Stimulated activated effector memory CD8-positive, alpha-beta T cell treated with anti-CD3 and anti-CD28 coated beads, Interleukin-12 subunit alpha, Interleukin-12 subunit beta, amount 100 ng/mL, for 72 hours (primary cell): ENCODE measurements around the gene WNT7A.
A peak's percentile ranks its signal among the peaks of the same experiment; 100 is the strongest.

Experiments used
- ATAC-seq: fragments of 150-1000 bp; cut with Tn5 transposase; 2 replicates; pipeline ENCODE4 v1.10.0; 2021
- DNase-seq, 2 donors: peaks; one replicate each; pipeline ENCODE4 v3.0.0; 2021 to 2022; ENCODE audit warnings: low spot score in 2 of 2
- H3K27ac Mint-ChIP-seq: one replicate; pipeline ENCODE4 v1.8.0; 2022; ENCODE audit warnings: mild to moderate bottlenecking, mixed read lengths
- H3K36me3 Mint-ChIP-seq: one replicate; pipeline ENCODE4 v1.8.0; 2022; ENCODE audit warnings: mild to moderate bottlenecking, mixed read lengths
- H3K4me1 Mint-ChIP-seq: one replicate; pipeline ENCODE4 v1.8.0; 2022; ENCODE audit warnings: mixed read lengths
- H3K4me3 Mint-ChIP-seq: one replicate; pipeline ENCODE4 v1.8.0; 2022; ENCODE audit warnings: mild to moderate bottlenecking, mixed read lengths
- H3K9me3 Mint-ChIP-seq: one replicate; pipeline ENCODE4 v1.8.0; 2022; ENCODE audit warnings: mixed read lengths

WNT7A gene

GRCh38 chr3:13780432-13781176 is 99.3 kb downstream of the WNT7A start:
- H3K27ac Mint-ChIP-seq: no peak overlapping the region
- no peak for DNase-seq
- H3K9me3 Mint-ChIP-seq: no peaks in the 10 kb centered on the region
- H3K36me3 Mint-ChIP-seq: no peaks in the 10 kb centered on the region
- ATAC-seq: peak; percentile 9
- no peak overlapping the region for H3K4me3 Mint-ChIP-seq
- peaks cover 6% of the 10 kb centered on the region for H3K4me1 Mint-ChIP-seq

GRCh38 chr3:13776253-13777050 is 103.4 kb downstream of the WNT7A start:
- no peak overlapping the region for H3K27ac Mint-ChIP-seq
- DNase-seq: no peak

GRCh38 chr3:13772885-13773745 is 106.8 kb downstream of the WNT7A start:
- Mint-ChIP-seq H3K4me3 (no peak overlapping the region), H3K27ac (no peak overlapping the region), H3K36me3 (no peaks in the 10 kb centered on the region), H3K9me3 (no peaks in the 10 kb centered on the region), H3K4me1 (no peaks in the 10 kb centered on the region)
- DNase-seq (no peak), ATAC-seq (no peak)

More at GRCh38 chr3:13776253-13777050, 103.4 kb downstream of the WNT7A start:
- Mint-ChIP-seq H3K36me3 (no peaks in the 10 kb centered on the region), H3K9me3 (no peaks in the 10 kb centered on the region), H3K4me1 (no peaks in the 10 kb centered on the region), H3K4me3 (no peak overlapping the region)
- no peak for ATAC-seq

GRCh38 chr3:13772321-13772745 is 107.5 kb downstream of the WNT7A start:
- Mint-ChIP-seq H3K27ac (no peak overlapping the region), H3K9me3 (no peaks in the 10 kb centered on the region), H3K4me3 (no peak overlapping the region), H3K4me1 (no peaks in the 10 kb centered on the region), H3K36me3 (no peaks in the 10 kb centered on the region)
- peak; percentile 4 for ATAC-seq
- no peak for DNase-seq

GRCh38 chr3:13771496-13771895 is 108.4 kb downstream of the WNT7A start:
- Mint-ChIP-seq H3K27ac (no peak overlapping the region), H3K9me3 (no peaks in the 10 kb centered on the region), H3K4me1 (no peaks in the 10 kb centered on the region), H3K4me3 (no peak overlapping the region), H3K36me3 (no peaks in the 10 kb centered on the region)
- DNase-seq: no peak
- ATAC-seq: no peak

- H3K4me1 Mint-ChIP-seq: no peaks in the 10 kb centered on the region
- H3K4me3 Mint-ChIP-seq: no peak overlapping the region
- H3K27ac Mint-ChIP-seq: no peak overlapping the region
- no peaks in the 10 kb centered on the region for H3K9me3 Mint-ChIP-seq
- H3K36me3 Mint-ChIP-seq: no peaks in the 10 kb centered on the region
- ATAC-seq (no peak), DNase-seq (no peak)
Measured at GRCh38 chr3:13770170-13771169, 109.4 kb downstream of the WNT7A start.

GRCh38 chr3:13769422-13769821 is 110.4 kb downstream of the WNT7A start:
- H3K4me3 Mint-ChIP-seq: no peak overlapping the region
- no peaks in the 10 kb centered on the region for H3K4me1 Mint-ChIP-seq
- ATAC-seq (no peak), DNase-seq (no peak)
- H3K36me3 Mint-ChIP-seq: no peaks in the 10 kb centered on the region
- no peaks in the 10 kb centered on the region for H3K9me3 Mint-ChIP-seq
- H3K27ac Mint-ChIP-seq: no peak overlapping the region

- no peak for ATAC-seq
Measured at GRCh38 chr3:13768453-13768852, 111.4 kb downstream of the WNT7A start.

GRCh38 chr3:13767896-13768295 is 112.0 kb downstream of the WNT7A start:
- no peak for ATAC-seq
- no peaks in the 10 kb centered on the region for H3K36me3 Mint-ChIP-seq
- no peak for DNase-seq
- H3K27ac Mint-ChIP-seq: no peak overlapping the region
- no peaks in the 10 kb centered on the region for H3K9me3 Mint-ChIP-seq
- H3K4me3 Mint-ChIP-seq: no peak overlapping the region
- no peaks in the 10 kb centered on the region for H3K4me1 Mint-ChIP-seq

More at GRCh38 chr3:13768453-13768852, 111.4 kb downstream of the WNT7A start:
- no peaks in the 10 kb centered on the region for H3K4me1 Mint-ChIP-seq
- H3K4me3 Mint-ChIP-seq: no peak overlapping the region
- no peaks in the 10 kb centered on the region for H3K36me3 Mint-ChIP-seq
- no peak for DNase-seq
- no peaks in the 10 kb centered on the region for H3K9me3 Mint-ChIP-seq
- H3K27ac Mint-ChIP-seq: no peak overlapping the region

GRCh38 chr3:13767030-13767429 is 112.8 kb downstream of the WNT7A start:
- H3K4me3 Mint-ChIP-seq: no peak overlapping the region
- H3K4me1 Mint-ChIP-seq: no peaks in the 10 kb centered on the region
- H3K27ac Mint-ChIP-seq: no peak overlapping the region
- DNase-seq (no peak), ATAC-seq (no peak)
- H3K9me3 Mint-ChIP-seq: no peaks in the 10 kb centered on the region
- no peaks in the 10 kb centered on the region for H3K36me3 Mint-ChIP-seq
